ENCODE measurements around the gene RBMS1. TPM values are rescaled to one million over a fixed set of nuclear protein-coding genes. Genes with fewer than 3 reads are reported as not detected.

The RBMS1 gene
- total RNA-seq, 1 donor from 2014 or later = 148 TPM

DNA sequence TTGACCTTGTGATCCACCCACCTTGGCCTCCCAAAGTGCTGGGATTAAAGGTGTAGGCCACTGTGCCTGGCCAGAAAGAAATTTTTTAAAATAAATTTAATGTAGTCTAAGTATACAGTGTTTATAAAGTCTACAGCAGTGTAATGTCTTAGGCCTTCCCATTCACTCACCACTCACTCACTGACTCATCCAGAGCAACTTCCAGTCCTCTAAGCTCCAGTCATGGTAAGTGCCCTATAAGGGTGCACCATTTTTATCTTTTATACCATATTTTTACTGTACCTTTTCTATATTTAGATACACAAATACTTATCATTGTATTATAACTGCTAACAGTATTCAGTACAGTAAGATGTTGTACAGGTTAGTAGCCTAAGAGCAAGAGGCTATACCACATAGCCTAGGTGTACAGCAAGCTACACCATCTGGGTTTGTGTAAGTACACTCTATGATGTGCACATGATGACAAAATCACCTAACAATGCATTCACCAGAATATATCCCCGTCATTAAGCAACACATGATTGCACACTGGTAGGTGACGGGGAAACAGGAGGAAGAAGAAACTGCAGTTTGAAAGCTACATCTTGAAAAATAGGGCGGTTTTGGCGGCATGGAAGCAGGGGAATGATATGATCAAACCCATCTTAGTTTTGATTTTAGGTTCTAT lies 188.4 kb downstream of the RBMS1 start:
- Mint-ChIP-seq H3K9me3 (ENCODE audit: unreplicated experiment) (no peaks in the 10 kb centered on the region), H3K36me3 (ENCODE audit: low read depth, unreplicated experiment) (peaks cover 16% of the 10 kb centered on the region), H3K27me3 (ENCODE audit: low read depth, unreplicated experiment) (no peaks in the 10 kb centered on the region), H3K4me3 (ENCODE audit: unreplicated experiment) (no peak overlapping the region), H3K4me1 (ENCODE audit: low read depth, unreplicated experiment) (peaks cover 42% of the 10 kb centered on the region), H3K27ac (ENCODE audit: unreplicated experiment) (peak overlapping the region; percentile 59)
- Histone ChIP-seq H2AFZ (ENCODE audit: low read depth, low read length) (no peak overlapping the region), H3K27me3 (ENCODE audit: insufficient read depth, low read length) (no peaks in the 10 kb centered on the region), H3K36me3 (ENCODE audit: insufficient read depth, low read length) (peaks cover 11% of the 10 kb centered on the region), H3K4me2 (ENCODE audit: low read length) (peak overlapping the region; percentile 32), H3K79me2 (ENCODE audit: insufficient read depth, low read length) (peaks cover 43% of the 10 kb centered on the region), H3K9me3 (ENCODE audit: insufficient read depth, low read depth, low read length) (no peaks in the 10 kb centered on the region), H4K20me1 (ENCODE audit: insufficient read depth, low read length) (no peaks in the 10 kb centered on the region), H3K4me3 (ENCODE audit: insufficient read depth, low read depth, low read length) (no peak overlapping the region), H3K9ac (ENCODE audit: low read length) (no peak overlapping the region), H3K27ac (ENCODE audit: low read depth, low read length) (peak overlapping the region; percentile 66), H3K4me1 (ENCODE audit: insufficient read depth, low read length) (peaks cover 36% of the 10 kb centered on the region)
- FAIRE-seq = no peak
- no peak for TF ChIP-seq EZH2 (IDR thresholded peaks at IDR 0.05; ENCODE audit: insufficient read depth, low read length)
- TF ChIP-seq, protein P1, sequence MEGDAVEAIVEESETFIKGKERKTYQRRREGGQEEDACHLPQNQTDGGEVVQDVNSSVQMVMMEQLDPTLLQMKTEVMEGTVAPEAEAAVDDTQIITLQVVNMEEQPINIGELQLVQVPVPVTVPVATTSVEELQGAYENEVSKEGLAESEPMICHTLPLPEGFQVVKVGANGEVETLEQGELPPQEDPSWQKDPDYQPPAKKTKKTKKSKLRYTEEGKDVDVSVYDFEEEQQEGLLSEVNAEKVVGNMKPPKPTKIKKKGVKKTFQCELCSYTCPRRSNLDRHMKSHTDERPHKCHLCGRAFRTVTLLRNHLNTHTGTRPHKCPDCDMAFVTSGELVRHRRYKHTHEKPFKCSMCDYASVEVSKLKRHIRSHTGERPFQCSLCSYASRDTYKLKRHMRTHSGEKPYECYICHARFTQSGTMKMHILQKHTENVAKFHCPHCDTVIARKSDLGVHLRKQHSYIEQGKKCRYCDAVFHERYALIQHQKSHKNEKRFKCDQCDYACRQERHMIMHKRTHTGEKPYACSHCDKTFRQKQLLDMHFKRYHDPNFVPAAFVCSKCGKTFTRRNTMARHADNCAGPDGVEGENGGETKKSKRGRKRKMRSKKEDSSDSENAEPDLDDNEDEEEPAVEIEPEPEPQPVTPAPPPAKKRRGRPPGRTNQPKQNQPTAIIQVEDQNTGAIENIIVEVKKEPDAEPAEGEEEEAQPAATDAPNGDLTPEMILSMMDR (IDR thresholded peaks at IDR 0.05; ENCODE audit: insufficient read depth, low read depth, low read length) = no peak
- peak; percentile 79 for DNase-seq (ENCODE audit: low read depth)

DNA sequence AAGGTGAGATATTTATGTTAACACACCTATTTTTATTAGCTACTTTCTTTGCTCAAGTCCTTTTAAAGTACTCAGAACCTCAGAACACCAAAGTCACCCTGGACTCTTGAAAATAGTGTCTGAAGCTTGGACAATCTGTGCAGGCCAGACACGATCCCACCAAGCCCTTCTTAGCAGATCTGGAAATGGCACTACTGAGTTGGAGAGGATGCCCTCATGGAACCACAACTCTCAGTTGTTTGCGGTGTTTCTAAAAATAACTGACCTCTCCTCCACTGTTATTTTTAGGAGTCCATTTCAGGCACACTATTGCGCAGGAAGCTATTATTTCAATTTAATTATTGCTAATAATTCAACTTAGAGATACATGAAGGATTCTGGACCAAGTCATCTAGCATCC lies 190.1 kb downstream of the RBMS1 start:
- Histone ChIP-seq H3K4me2 (ENCODE audit: low read length) (no peak overlapping the region), H3K4me1 (ENCODE audit: insufficient read depth, low read length) (peaks cover 34% of the 10 kb centered on the region), H3K79me2 (ENCODE audit: insufficient read depth, low read length) (peaks cover 44% of the 10 kb centered on the region), H3K4me3 (ENCODE audit: insufficient read depth, low read depth, low read length) (no peak overlapping the region), H3K36me3 (ENCODE audit: insufficient read depth, low read length) (peaks cover 11% of the 10 kb centered on the region), H3K9ac (ENCODE audit: low read length) (no peak overlapping the region), H3K27ac (ENCODE audit: low read depth, low read length) (no peak overlapping the region), H4K20me1 (ENCODE audit: insufficient read depth, low read length) (no peaks in the 10 kb centered on the region), H3K9me3 (ENCODE audit: insufficient read depth, low read depth, low read length) (no peaks in the 10 kb centered on the region), H2AFZ (ENCODE audit: low read depth, low read length) (no peak overlapping the region), H3K27me3 (ENCODE audit: insufficient read depth, low read length) (no peaks in the 10 kb centered on the region)
- H3K4me3 Mint-ChIP-seq (ENCODE audit: unreplicated experiment) = no peak overlapping the region
- H3K27ac Mint-ChIP-seq (ENCODE audit: unreplicated experiment) = peak overlapping the region; percentile 29
- TF ChIP-seq EZH2 (IDR thresholded peaks at IDR 0.05; ENCODE audit: insufficient read depth, low read length) = no peak
- DNase-seq (ENCODE audit: low read depth) = no peak
- peaks cover 33% of the 10 kb centered on the region for H3K36me3 Mint-ChIP-seq (ENCODE audit: low read depth, unreplicated experiment)
- no peak for FAIRE-seq
- peaks cover 43% of the 10 kb centered on the region for H3K4me1 Mint-ChIP-seq (ENCODE audit: low read depth, unreplicated experiment)
- no peaks in the 10 kb centered on the region for H3K27me3 Mint-ChIP-seq (ENCODE audit: low read depth, unreplicated experiment)
- no peaks in the 10 kb centered on the region for H3K9me3 Mint-ChIP-seq (ENCODE audit: unreplicated experiment)

DNA sequence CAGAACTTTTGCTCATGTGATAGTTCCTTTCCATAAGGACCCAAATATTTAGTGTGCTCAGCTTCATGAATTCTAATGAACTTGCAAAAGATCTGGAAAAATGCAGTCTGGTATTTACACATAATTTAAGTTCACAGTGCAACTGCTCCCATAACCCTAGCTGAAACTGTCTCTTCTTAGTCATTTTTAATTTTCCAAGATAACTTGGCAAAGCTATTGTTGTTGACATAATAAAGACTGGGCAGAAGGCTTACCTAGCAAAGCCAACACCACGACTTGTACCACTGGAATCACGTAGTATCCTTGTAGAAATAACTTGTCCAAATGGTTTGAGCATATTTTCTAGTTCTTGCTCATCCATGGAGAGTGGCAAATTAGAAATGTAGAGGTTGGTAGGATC lies 190.5 kb downstream of the RBMS1 start:
- peaks cover 29% of the 10 kb centered on the region for H3K4me1 ChIP-seq (ENCODE audit: insufficient read depth, low read length)
- DNase-seq (ENCODE audit: low read depth) (no peak), FAIRE-seq (no peak)
- H4K20me1 ChIP-seq (ENCODE audit: insufficient read depth, low read length) = no peaks in the 10 kb centered on the region
- Mint-ChIP-seq H3K4me1 (ENCODE audit: low read depth, unreplicated experiment) (peaks cover 44% of the 10 kb centered on the region), H3K27me3 (ENCODE audit: low read depth, unreplicated experiment) (no peaks in the 10 kb centered on the region), H3K36me3 (ENCODE audit: low read depth, unreplicated experiment) (peaks cover 36% of the 10 kb centered on the region), H3K4me3 (ENCODE audit: unreplicated experiment) (no peak overlapping the region), H3K9me3 (ENCODE audit: unreplicated experiment) (no peaks in the 10 kb centered on the region), H3K27ac (ENCODE audit: unreplicated experiment) (no peak overlapping the region)
- TF ChIP-seq, protein P1 (IDR thresholded peaks at IDR 0.05; ENCODE audit: insufficient read depth, low read depth, low read length) = no peak
- no peak for TF ChIP-seq EZH2 (IDR thresholded peaks at IDR 0.05; ENCODE audit: insufficient read depth, low read length)
- no peak overlapping the region for H3K9ac ChIP-seq (ENCODE audit: low read length)
- no peaks in the 10 kb centered on the region for H3K9me3 ChIP-seq (ENCODE audit: insufficient read depth, low read depth, low read length)
- H3K27me3 ChIP-seq (ENCODE audit: insufficient read depth, low read length) = no peaks in the 10 kb centered on the region
- H3K27ac ChIP-seq (ENCODE audit: low read depth, low read length) = no peak overlapping the region
- peaks cover 39% of the 10 kb centered on the region for H3K79me2 ChIP-seq (ENCODE audit: insufficient read depth, low read length)
- no peak overlapping the region for H3K4me3 ChIP-seq (ENCODE audit: insufficient read depth, low read depth, low read length)
- peaks cover 14% of the 10 kb centered on the region for H3K36me3 ChIP-seq (ENCODE audit: insufficient read depth, low read length)
- H3K4me2 ChIP-seq (ENCODE audit: low read length) = no peak overlapping the region
- H2AFZ ChIP-seq (ENCODE audit: low read depth, low read length) = no peak overlapping the region
